HCT116 (cell line): ENCODE measurements around the gene PLCE1. TPM values are rescaled to one million over a fixed set of nuclear protein-coding genes. Genes with fewer than 3 reads are reported as not detected.

ENCODE experiments used
- ATAC-seq: fragments of 200-7000 bp; cut with Tn5 transposase; 2 replicates; pipeline ENCODE4 v1.9.1; 2020; ENCODE audit warnings: mild to moderate bottlenecking, moderate library complexity
- BruUV-seq: library from RNA; stranded (reverse); fragments of 400-500 nt; replicated peaks from 2 replicates; lab custom pipeline; 2021; lab: Mats Ljungman, UMichigan
- CTCF ChIA-PET: fragments of 300-600 bp; sonication (Branson Sonifier 250); formaldehyde crosslinking; loops from one replicate; lab custom pipeline; 2021; ENCODE audit warnings: antibody characterized with exemption; lab: Charles Lee
- POLR2A ChIA-PET: fragments of 300-600, 350-600 bp; sonication (Branson Sonifier 250); formaldehyde crosslinking; loops from one replicate; lab custom pipeline; 2021; ENCODE audit warnings: antibody characterized with exemption; lab: Charles Lee
- RAD21 ChIA-PET, 2 experiments: fragments of 300-600 bp; sonication (Branson Sonifier 250); formaldehyde crosslinking; loops; one replicate each; lab custom pipeline; 2023; ENCODE audit warnings: low total read pairs in 2 of 2; ENCODE audit not compliant: uncharacterized antibody in 2 of 2, unreplicated experiment in 2 of 2, low non-redundant PET in 1 of 2; lab: Charles Lee
- DNase-seq: peaks from one replicate; pipeline ENCODE4 v3.0.0-alpha.2; 2010; ENCODE audit warnings: low read depth, low spot score
- H2AFZ ChIP-seq: fragments of 200-600 bp; shearing (Covaris generic), sonication (generic); 2 replicates; pipeline ENCODE4 v1.6.1; 2017; ENCODE audit warnings: low read depth, mixed run types, mixed read lengths, antibody characterized with exemption, low read length; ENCODE audit not compliant: poor library complexity, severe bottlenecking
- H3K27ac ChIP-seq: 2 replicates; pipeline ENCODE4 v1.5.1; 2012; ENCODE audit warnings: low read depth, low read length
- H3K27me3 ChIP-seq: fragments of 200-600 bp; sonication (generic); 2 replicates; pipeline ENCODE4 v1.6.1; 2016; ENCODE audit warnings: mixed run types, low read length, mixed read lengths; ENCODE audit not compliant: insufficient read depth
- H3K36me3 ChIP-seq, 2 experiments: fragments of 200-500 bp in 1 of 2; fragments of 200-600 bp in 1 of 2; sonication (Bioruptor generic) in 1 of 2; sonication (generic) in 1 of 2; 2 replicates each; pipeline versions ENCODE4 v1.5.1 to v1.6.1; 2014 to 2016; ENCODE audit warnings: low read length in 2 of 2, inconsistent platforms in 1 of 2, mixed read lengths in 1 of 2, mixed run types in 1 of 2; ENCODE audit not compliant: insufficient read depth in 2 of 2, control insufficient read depth in 1 of 2
- H3K4me1 ChIP-seq, 2 experiments: fragments of 200-600 bp in 1 of 2; sonication (generic) in 1 of 2; 2 replicates each; pipeline versions ENCODE4 v1.5.1 to v1.6.1; 2012 to 2017; ENCODE audit warnings: low read length in 2 of 2, inconsistent platforms in 1 of 2, mild to moderate bottlenecking in 1 of 2, mixed read lengths in 1 of 2, mixed run types in 1 of 2, moderate library complexity in 1 of 2; ENCODE audit not compliant: insufficient read depth in 2 of 2, control insufficient read depth in 1 of 2
- H3K4me2 ChIP-seq: fragments of 200-600 bp; sonication (generic); 2 replicates; pipeline ENCODE4 v1.6.1; 2017; ENCODE audit warnings: mixed run types, low read length, mixed read lengths
- H3K4me3 ChIP-seq, 2 experiments: fragments of 200-600 bp in 1 of 2; sonication (generic) in 1 of 2; replicated peaks in 1 of 2; 2 replicates each; pipeline ENCODE4 v1.5.1; 2011 to 2016; ENCODE audit warnings: low read length in 2 of 2, control low read depth in 1 of 2, low read depth in 1 of 2, mild to moderate bottlenecking in 1 of 2, mixed read lengths in 1 of 2, mixed run types in 1 of 2
- H3K79me2 ChIP-seq: fragments of 200-600 bp; sonication (generic); 2 replicates; pipeline ENCODE4 v1.6.1; 2017; ENCODE audit warnings: mild to moderate bottlenecking, mixed run types, low read length, moderate library complexity, mixed read lengths; ENCODE audit not compliant: insufficient read depth
- H3K9ac ChIP-seq: fragments of 200-600 bp; sonication (generic); 2 replicates; pipeline ENCODE4 v1.6.1; 2016; ENCODE audit warnings: low read length, mixed read lengths
- H3K9me2 ChIP-seq: fragments of 200-600 bp; sonication (generic), shearing (Covaris generic); 2 replicates; pipeline ENCODE4 v1.6.1; 2017; ENCODE audit warnings: mixed run types, mild to moderate bottlenecking, moderate library complexity; ENCODE audit not compliant: insufficient read depth
- H3K9me3 ChIP-seq, 2 experiments: fragments of 200-500 bp in 1 of 2; fragments of 200-600 bp in 1 of 2; sonication (Bioruptor generic) in 1 of 2; sonication (generic) in 1 of 2; 2 replicates each; pipeline ENCODE4 v1.6.1; 2014 to 2017; ENCODE audit warnings: low read length in 2 of 2, mixed read lengths in 2 of 2, inconsistent platforms in 1 of 2, low read depth in 1 of 2, mild to moderate bottlenecking in 1 of 2, mixed run types in 1 of 2, moderate library complexity in 1 of 2; ENCODE audit not compliant: control insufficient read depth in 1 of 2, insufficient read depth in 1 of 2
- H4K20me1 ChIP-seq: fragments of 200-600 bp; sonication (generic), shearing (Covaris generic); 2 replicates; pipeline ENCODE4 v1.6.1; 2017; ENCODE audit warnings: mixed run types, mild to moderate bottlenecking, moderate library complexity; ENCODE audit not compliant: insufficient read depth
- CBX3 ChIP-seq: IDR thresholded peaks from 2 replicates; pipeline ENCODE4 v1.6.1; 2012; ENCODE audit warnings: low read depth
- CEBPB ChIP-seq: IDR thresholded peaks from 2 replicates; pipeline ENCODE4 v1.6.1; 2012; ENCODE audit warnings: low read depth
- EGR1 ChIP-seq: IDR thresholded peaks from 2 replicates; pipeline ENCODE4 v1.6.1; 2012; ENCODE audit warnings: low read depth
- FOSL1 ChIP-seq: IDR thresholded peaks from 2 replicates; pipeline ENCODE4 v1.6.1; 2012; ENCODE audit warnings: low read depth
- POLR2A ChIP-seq: IDR thresholded peaks from 2 replicates; pipeline ENCODE4 v1.7.0; 2011; ENCODE audit warnings: borderline replicate concordance; ENCODE audit not compliant: insufficient read depth, insufficient read length; ENCODE audit errors: extremely low read depth
- POLR2AphosphoS5 ChIP-seq: IDR thresholded peaks from 2 replicates; pipeline ENCODE4 v1.6.1; 2011; ENCODE audit warnings: mild to moderate bottlenecking, low read depth, low read length, moderate library complexity
- RAD21 ChIP-seq: IDR thresholded peaks from 2 replicates; pipeline ENCODE4 v1.6.1; 2012; ENCODE audit warnings: low read depth, mild to moderate bottlenecking
- SP1 ChIP-seq: IDR thresholded peaks from 2 replicates; pipeline ENCODE4 v1.6.1; 2012; ENCODE audit warnings: low read depth
- SRF ChIP-seq: IDR thresholded peaks from 2 replicates; pipeline ENCODE4 v1.6.1; 2012; ENCODE audit warnings: low read depth
- YY1 ChIP-seq: IDR thresholded peaks from 2 replicates; pipeline ENCODE4 v1.6.1; 2011; ENCODE audit warnings: low read length, low read depth, moderate library complexity, mild to moderate bottlenecking; ENCODE audit not compliant: insufficient replicate concordance; ENCODE audit errors: extremely low read depth
- ZFX ChIP-seq: fragments of 450-650 bp; IDR thresholded peaks from 2 replicates; pipeline ENCODE4 v1.6.1; 2017
- ZNF274 ChIP-seq: fragments of 200-500 bp; sonication (Bioruptor generic); IDR thresholded peaks from 2 replicates; pipeline ENCODE4 v1.6.1; 2014; ENCODE audit warnings: mild to moderate bottlenecking, low read depth, low read length, inconsistent platforms
- intact Hi-C: fragments of 100-400 bp; cut with micrococcal nuclease; formaldehyde crosslinking; loops from 2 replicates; pipeline ENCODE4 v1.10.0; 2022
- total RNA-seq: library from RNA; stranded (reverse); gene quantifications from one replicate; pipeline ENCODE4 v1.2.1, GENCODE V29; 2021; ENCODE audit not compliant: unreplicated experiment
- TF ChIP-seq, protein P1 (sequence below), 3 experiments: fragments of 200-600 bp in 1 of 3; sonication (generic) in 1 of 3; IDR thresholded peaks in 2 of 3; conservative IDR thresholded peaks in 1 of 3; 2 replicates each; pipeline ENCODE4 v1.5.1; 2012 to 2017; ENCODE audit warnings: low read depth in 2 of 3, low read length in 2 of 3, antibody characterized with exemption in 1 of 3, borderline replicate concordance in 1 of 3, control low read depth in 1 of 3, mild to moderate bottlenecking in 1 of 3, mixed read lengths in 1 of 3, mixed run types in 1 of 3, moderate library complexity in 1 of 3; ENCODE audit not compliant: insufficient read depth in 1 of 3

Gene PLCE1
- total RNA-seq, 1 experiment from 2014 or later, result 2.5 TPM

DNA sequence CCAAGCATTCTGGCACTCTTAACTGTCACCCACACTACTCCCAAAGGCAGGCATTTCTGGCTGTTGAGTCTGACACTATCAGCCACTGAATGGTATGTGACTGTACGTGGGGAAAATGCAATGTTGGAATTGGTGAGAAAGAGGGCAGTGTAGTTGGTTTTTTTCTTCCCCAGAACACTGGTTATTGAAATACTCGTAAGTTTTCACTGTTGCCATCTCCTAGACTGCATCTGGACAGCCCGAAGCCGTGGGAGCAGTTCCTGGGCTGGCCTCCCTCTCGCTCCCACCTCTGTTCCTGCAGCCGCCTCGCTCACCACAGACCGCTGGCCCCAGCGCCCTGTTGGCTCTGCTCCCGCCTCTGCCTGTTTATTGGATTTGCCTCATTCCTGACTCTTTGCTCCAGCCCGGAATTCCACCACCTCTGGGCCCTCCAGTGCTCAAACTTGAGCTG, 5.7 kb downstream of the PLCE1 start:
- H3K79me2 ChIP-seq, result no peaks in the 10 kb centered on the region
- RAD21 ChIA-PET, result no interaction called here

DNA sequence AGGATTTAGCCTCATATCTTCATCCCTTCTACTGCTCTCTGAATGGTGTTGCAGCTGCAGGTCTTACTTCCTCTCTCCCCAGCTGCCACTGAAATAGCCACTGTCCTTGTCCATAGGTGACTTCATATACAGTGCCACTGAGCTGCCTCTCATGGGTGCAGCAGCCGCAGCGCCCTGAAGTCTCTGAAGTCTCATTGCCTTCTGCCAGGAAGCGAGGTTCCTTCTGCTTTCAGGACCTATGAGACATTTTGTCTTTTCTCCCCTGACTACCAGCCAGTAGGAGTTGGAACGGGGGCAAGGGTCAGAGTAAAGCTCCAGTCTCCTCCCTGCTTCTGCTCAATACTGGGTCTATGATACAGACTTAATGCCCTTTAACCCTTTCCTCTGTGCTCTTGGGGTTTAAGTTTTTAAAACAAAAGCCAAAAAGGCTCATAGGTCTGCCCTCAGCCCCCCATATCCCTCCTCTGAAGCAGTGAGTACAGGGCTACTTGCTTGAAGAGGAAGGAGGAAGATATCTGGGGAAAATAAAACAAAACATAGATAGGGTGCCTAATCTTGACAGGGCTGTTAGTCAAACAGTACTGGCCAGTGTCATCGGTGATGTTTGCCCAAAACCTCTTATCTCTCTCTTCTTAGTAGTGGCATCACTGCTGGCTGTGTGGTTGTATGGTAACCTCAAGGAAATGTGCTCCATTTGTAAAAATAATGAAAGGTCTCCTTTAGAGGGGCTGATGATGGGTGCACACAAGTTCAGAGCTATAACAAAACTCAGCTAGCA, 7.1 kb downstream of the PLCE1 start:
- Histone ChIP-seq H3K27ac (no peak overlapping the region), H4K20me1 (no peaks in the 10 kb centered on the region), H3K9ac (no peak overlapping the region), H3K4me3 (no peak overlapping the region), H3K4me1 (0 out of 4 replicates have a peak, but pooled peaks cover 0 to under 1% of the 10 kb centered on the region in 2 experiments), H3K36me3 (no peaks in the 10 kb centered on the region), H3K27me3 (no peaks in the 10 kb centered on the region), H2AFZ (no peak overlapping the region), H3K9me3 (no peaks in the 10 kb centered on the region), H3K79me2 (no peaks in the 10 kb centered on the region), H3K9me2 (no peaks in the 10 kb centered on the region), H3K4me2 (no peak overlapping the region)
- DNase-seq, result no peak
- no peak for TF ChIP-seq ZFX
- TF ChIP-seq POLR2AphosphoS5, result no peak
- TF ChIP-seq SRF, result no peak
- TF ChIP-seq FOSL1, result no peak
- TF ChIP-seq, protein P1, sequence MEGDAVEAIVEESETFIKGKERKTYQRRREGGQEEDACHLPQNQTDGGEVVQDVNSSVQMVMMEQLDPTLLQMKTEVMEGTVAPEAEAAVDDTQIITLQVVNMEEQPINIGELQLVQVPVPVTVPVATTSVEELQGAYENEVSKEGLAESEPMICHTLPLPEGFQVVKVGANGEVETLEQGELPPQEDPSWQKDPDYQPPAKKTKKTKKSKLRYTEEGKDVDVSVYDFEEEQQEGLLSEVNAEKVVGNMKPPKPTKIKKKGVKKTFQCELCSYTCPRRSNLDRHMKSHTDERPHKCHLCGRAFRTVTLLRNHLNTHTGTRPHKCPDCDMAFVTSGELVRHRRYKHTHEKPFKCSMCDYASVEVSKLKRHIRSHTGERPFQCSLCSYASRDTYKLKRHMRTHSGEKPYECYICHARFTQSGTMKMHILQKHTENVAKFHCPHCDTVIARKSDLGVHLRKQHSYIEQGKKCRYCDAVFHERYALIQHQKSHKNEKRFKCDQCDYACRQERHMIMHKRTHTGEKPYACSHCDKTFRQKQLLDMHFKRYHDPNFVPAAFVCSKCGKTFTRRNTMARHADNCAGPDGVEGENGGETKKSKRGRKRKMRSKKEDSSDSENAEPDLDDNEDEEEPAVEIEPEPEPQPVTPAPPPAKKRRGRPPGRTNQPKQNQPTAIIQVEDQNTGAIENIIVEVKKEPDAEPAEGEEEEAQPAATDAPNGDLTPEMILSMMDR (IDR thresholded peaks at IDR 0.05 in 2 of 3, conservative IDR thresholded peaks at IDR 0.05 in 1 of 3; ENCODE audit: borderline replicate concordance in 1 of 3, insufficient read depth in 1 of 3, low read depth in 2 of 3, low read length in 2 of 3), result no peak
- TF ChIP-seq CEBPB, result no peak
- TF ChIP-seq ZNF274, result no peak
- TF ChIP-seq POLR2A, result no peak
- no peak for TF ChIP-seq SP1
- no peak for TF ChIP-seq CBX3
- TF ChIP-seq RAD21, result no peak
- no peak for TF ChIP-seq YY1
- no peak for ATAC-seq
- ChIA-PET POLR2A (no interaction called here), RAD21 (no interaction called here), CTCF (no interaction called here)
- no TSS peak for BruUV-seq
- intact Hi-C loops, result no loop called here

More for the DNA sequence above, 5.7 kb downstream of the PLCE1 start:
- ATAC-seq (no peak), DNase-seq (no peak)
- Histone ChIP-seq H3K4me3 (no peak overlapping the region), H3K27ac (no peak overlapping the region), H3K4me2 (no peak overlapping the region), H3K9me2 (no peaks in the 10 kb centered on the region), H3K9me3 (no peaks in the 10 kb centered on the region), H4K20me1 (no peaks in the 10 kb centered on the region), H3K36me3 (no peaks in the 10 kb centered on the region), H3K4me1 (peaks cover 0 to 10% of the 10 kb centered on the region in 2 experiments; a peak in 1 of 4 replicates), H2AFZ (no peak overlapping the region), H3K9ac (no peak overlapping the region), H3K27me3 (no peaks in the 10 kb centered on the region)
- intact Hi-C loops, result no loop called here
- POLR2A ChIA-PET, result interaction anchor here (1.0 kb wide), 1 partner anchor 11 kb away, joined by 3 read pairs; no protein-coding TSS in a partner anchor
- CTCF ChIA-PET, result no interaction called here
- no TSS peak for BruUV-seq
- no peak for TF ChIP-seq SP1
- no peak for TF ChIP-seq EGR1
- no peak for TF ChIP-seq POLR2A
- no peak for TF ChIP-seq RAD21
- TF ChIP-seq YY1, result no peak
- TF ChIP-seq CBX3, result no peak
